H1 (cell line): ENCODE data around the gene INTS15. TPM values are rescaled to one million over a fixed set of nuclear protein-coding genes. Genes with fewer than 3 reads are reported as not detected.

Source experiments
- CEBPB ChIP-seq: IDR thresholded peaks from 2 replicates; pipeline ENCODE4 v1.6.1; 2012; ENCODE audit warnings: low read depth, low read length
- FOSL1 ChIP-seq: IDR thresholded peaks from 2 replicates; pipeline ENCODE4 v1.6.1; 2011; ENCODE audit warnings: mild to moderate bottlenecking, low read depth, low read length, moderate library complexity; ENCODE audit not compliant: insufficient read depth
- KDM5A ChIP-seq: fragments of 200-600 bp; IDR thresholded peaks from 2 replicates; pipeline ENCODE4 v1.7.1; 2012; ENCODE audit warnings: mild to moderate bottlenecking, low read length, inconsistent platforms, mixed read lengths
- MAX ChIP-seq: IDR thresholded peaks from 2 replicates; pipeline ENCODE4 v1.6.1; 2012; ENCODE audit warnings: inconsistent platforms
- POU5F1 ChIP-seq: IDR thresholded peaks from 2 replicates; pipeline ENCODE4 v1.6.1; 2011; ENCODE audit warnings: low read depth, mild to moderate bottlenecking, low read length, moderate library complexity
- RAD21 ChIP-seq, 2 experiments: IDR thresholded peaks in 1 of 2; conservative IDR thresholded peaks in 1 of 2; 2 replicates each; pipeline ENCODE4 v1.6.1; 2011; ENCODE audit warnings: low read depth in 2 of 2, low read length in 2 of 2, improper control_type of control experiment in 1 of 2, inconsistent platforms in 1 of 2, mild to moderate bottlenecking in 1 of 2, moderate library complexity in 1 of 2
- SIRT6 ChIP-seq: IDR thresholded peaks from one replicate; pipeline ENCODE4 v1.7.1; 2012; ENCODE audit warnings: low read length, inconsistent platforms
- SP4 ChIP-seq: IDR thresholded peaks from 2 replicates; pipeline ENCODE4 v1.6.1; 2012; ENCODE audit warnings: low read length, inconsistent platforms
- polyA plus RNA-seq, 7 experiments: library from polyadenylated mRNA; depleted of rRNA in 3 of 7; stranded (reverse) in 5 of 7; unstranded in 2 of 7; fragments of >200 nt in 5 of 7; fragments of 200-250 nt in 2 of 7; gene quantifications; 1 replicate in 5 of 7; 2 replicates in 1 of 7; 4 replicates in 1 of 7; pipeline versions ENCODE4 v1.2.1 to v1.2.3, GENCODE V29; 2011 to 2013; ENCODE audit warnings: missing spikeins in 2 of 7, mixed read lengths in 2 of 7
- total RNA-seq: library from RNA; stranded (reverse); fragmentation: NEBNext Ultra II Directional; extraction: Animal tissue kit (Norgen Biotek cat#: 25700); gene quantifications from 2 replicates; pipeline ENCODE4 v1.2.1, GENCODE V29; 2021

Gene INTS15
- total and polyA plus RNA-seq, 2 of the 8 experiments (the other 6 are each of a cell fraction or from before 2014, with no cell fraction given): 23.0 to 25.7 TPM

- TF ChIP-seq MAX: no peak
- no peak for TF ChIP-seq POU5F1
- no peak for TF ChIP-seq SP4
- TF ChIP-seq FOSL1: no peak
- TF ChIP-seq RAD21 (IDR thresholded peaks at IDR 0.05 in 1 of 2, conservative IDR thresholded peaks at IDR 0.05 in 1 of 2; ENCODE audit: low read depth in 2 of 2, low read length in 2 of 2): no peak
- TF ChIP-seq CEBPB: no peak
- no peak for TF ChIP-seq SIRT6
- TF ChIP-seq KDM5A: no peak
These were observed 41.8 kb downstream of the INTS15 start (continued) for GRCh38 chr7:6631605-6632004.
